ENCODE measurements around the gene MMGT1. TPM values are rescaled to one million over a fixed set of nuclear protein-coding genes. Genes with fewer than 3 reads are reported as not detected.

The MMGT1 gene
- total RNA-seq, 2 experiments from 2014 or later: 15.5 to 15.6 TPM

DNA sequence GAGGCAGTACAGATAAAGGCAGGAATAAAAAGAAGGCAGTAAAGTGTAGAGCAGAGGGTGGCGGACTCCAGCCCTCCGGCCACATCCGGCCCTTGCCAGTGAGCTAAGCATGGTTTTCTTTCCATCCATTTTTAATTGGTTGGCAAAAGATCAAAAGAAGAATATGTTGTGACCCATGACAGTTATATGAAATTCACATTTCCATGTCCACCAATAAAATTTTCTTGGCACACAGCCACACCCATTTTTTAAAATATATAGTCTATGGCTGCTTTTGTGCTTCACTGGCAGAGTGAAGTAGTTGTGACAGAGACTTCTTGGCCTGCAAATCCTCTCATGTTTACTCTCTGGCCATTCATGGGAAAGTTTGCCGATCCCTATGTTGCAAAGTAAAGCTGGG is 41.2 kb upstream of the MMGT1 start:
- no peaks in the 10 kb centered on the region for H3K9me3 Mint-ChIP-seq
- H3K27ac Mint-ChIP-seq: no peak overlapping the region
- no peaks in the 10 kb centered on the region for H3K4me1 Mint-ChIP-seq (ENCODE audit: low read depth)
- ChIA-PET CTCF (interaction anchor here (3.4 kb wide), 1 partner anchor 13 kb away, joined by 12 read pairs; no protein-coding TSS in a partner anchor), POLR2A (no interaction called here)
- no peak overlapping the region for H3K4me3 Mint-ChIP-seq
- intact Hi-C loops (cut with micrococcal nuclease): no loop called here
- no peaks in the 10 kb centered on the region for H3K27me3 Mint-ChIP-seq
- TF ChIP-seq, protein P1, sequence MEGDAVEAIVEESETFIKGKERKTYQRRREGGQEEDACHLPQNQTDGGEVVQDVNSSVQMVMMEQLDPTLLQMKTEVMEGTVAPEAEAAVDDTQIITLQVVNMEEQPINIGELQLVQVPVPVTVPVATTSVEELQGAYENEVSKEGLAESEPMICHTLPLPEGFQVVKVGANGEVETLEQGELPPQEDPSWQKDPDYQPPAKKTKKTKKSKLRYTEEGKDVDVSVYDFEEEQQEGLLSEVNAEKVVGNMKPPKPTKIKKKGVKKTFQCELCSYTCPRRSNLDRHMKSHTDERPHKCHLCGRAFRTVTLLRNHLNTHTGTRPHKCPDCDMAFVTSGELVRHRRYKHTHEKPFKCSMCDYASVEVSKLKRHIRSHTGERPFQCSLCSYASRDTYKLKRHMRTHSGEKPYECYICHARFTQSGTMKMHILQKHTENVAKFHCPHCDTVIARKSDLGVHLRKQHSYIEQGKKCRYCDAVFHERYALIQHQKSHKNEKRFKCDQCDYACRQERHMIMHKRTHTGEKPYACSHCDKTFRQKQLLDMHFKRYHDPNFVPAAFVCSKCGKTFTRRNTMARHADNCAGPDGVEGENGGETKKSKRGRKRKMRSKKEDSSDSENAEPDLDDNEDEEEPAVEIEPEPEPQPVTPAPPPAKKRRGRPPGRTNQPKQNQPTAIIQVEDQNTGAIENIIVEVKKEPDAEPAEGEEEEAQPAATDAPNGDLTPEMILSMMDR (IDR thresholded peaks at IDR 0.05): no peak
- H3K36me3 Mint-ChIP-seq (ENCODE audit: low read depth): peaks cover 14% of the 10 kb centered on the region
- DNase-seq (no peak), ATAC-seq (no peak)

DNA sequence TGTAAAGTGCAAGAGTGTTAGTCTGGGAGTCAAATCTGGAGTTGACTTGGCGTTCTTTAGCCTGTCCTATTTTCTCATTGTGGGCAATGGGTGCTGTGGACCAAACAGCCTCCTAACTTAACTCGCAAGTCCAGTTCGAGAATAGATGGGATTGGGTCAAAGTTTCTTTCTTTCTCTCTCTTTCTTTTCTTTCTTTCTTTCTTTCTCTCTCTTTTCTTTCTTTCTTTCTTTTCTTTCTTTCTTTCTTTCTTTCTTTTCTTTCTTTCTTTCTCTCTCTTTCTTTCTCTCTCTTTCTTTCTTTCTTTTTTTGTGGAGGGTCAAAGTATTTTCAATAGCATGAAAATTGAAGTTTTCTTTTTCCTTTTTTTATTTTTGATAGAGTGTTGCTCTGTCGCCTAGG is 14.5 kb upstream of the MMGT1 start:
- H3K4me3 Mint-ChIP-seq: no peak overlapping the region
- ATAC-seq (no peak), DNase-seq (no peak)
- TF ChIP-seq, protein P1 (IDR thresholded peaks at IDR 0.05): no peak
- ChIA-PET POLR2A (interaction anchor here (0.9 kb wide), 1 partner anchor 14 kb away, joined by 3 read pairs; the partner anchor contains the start of gene MMGT1), CTCF (interaction anchor here (1.7 kb wide), 1 partner anchor 12 kb away, joined by 5 read pairs; no protein-coding TSS in a partner anchor)
- peaks cover 2% of the 10 kb centered on the region for H3K36me3 Mint-ChIP-seq (ENCODE audit: low read depth)
- intact Hi-C loops (cut with micrococcal nuclease): no loop called here
- no peak overlapping the region for H3K27ac Mint-ChIP-seq
- H3K4me1 Mint-ChIP-seq (ENCODE audit: low read depth): peaks cover 48% of the 10 kb centered on the region
- no peaks in the 10 kb centered on the region for H3K9me3 Mint-ChIP-seq
- H3K27me3 Mint-ChIP-seq: no peaks in the 10 kb centered on the region

DNA sequence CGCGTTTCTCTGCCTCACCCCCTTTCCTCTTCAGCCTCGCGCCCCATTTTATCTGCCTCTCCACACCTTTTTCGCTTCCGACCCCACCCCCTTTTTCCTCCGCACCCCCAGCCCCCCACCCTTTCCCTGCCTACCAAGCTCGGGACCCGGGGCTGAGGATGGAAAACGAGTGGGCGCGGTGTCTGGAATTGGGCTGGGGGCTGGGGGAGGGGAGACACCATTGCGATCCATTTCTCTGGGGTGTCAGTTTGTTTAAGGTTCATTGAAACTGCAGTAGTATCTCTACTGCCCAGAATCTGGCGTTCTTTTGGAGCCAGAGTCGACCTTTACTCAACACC is 12.2 kb upstream of the MMGT1 start:
- H3K4me1 Mint-ChIP-seq (ENCODE audit: low read depth): peaks cover 54% of the 10 kb centered on the region
- CTCF ChIA-PET: no interaction called here
- no peaks in the 10 kb centered on the region for H3K9me3 Mint-ChIP-seq
- POLR2A ChIA-PET: interaction anchor here (3.1 kb wide), 1 partner anchor 11 kb away, joined by 14 read pairs; the partner anchor contains the start of gene MMGT1
- intact Hi-C loops (cut with micrococcal nuclease): no loop called here
- H3K27ac Mint-ChIP-seq: peak overlapping the region; percentile 76
- TF ChIP-seq, protein P1 (IDR thresholded peaks at IDR 0.05): no peak
- peaks cover 2% of the 10 kb centered on the region for H3K36me3 Mint-ChIP-seq (ENCODE audit: low read depth)
- H3K27me3 Mint-ChIP-seq: no peaks in the 10 kb centered on the region
- H3K4me3 Mint-ChIP-seq: peak overlapping the region; percentile 88
- ATAC-seq: no peak
- DNase-seq: no peak

DNA sequence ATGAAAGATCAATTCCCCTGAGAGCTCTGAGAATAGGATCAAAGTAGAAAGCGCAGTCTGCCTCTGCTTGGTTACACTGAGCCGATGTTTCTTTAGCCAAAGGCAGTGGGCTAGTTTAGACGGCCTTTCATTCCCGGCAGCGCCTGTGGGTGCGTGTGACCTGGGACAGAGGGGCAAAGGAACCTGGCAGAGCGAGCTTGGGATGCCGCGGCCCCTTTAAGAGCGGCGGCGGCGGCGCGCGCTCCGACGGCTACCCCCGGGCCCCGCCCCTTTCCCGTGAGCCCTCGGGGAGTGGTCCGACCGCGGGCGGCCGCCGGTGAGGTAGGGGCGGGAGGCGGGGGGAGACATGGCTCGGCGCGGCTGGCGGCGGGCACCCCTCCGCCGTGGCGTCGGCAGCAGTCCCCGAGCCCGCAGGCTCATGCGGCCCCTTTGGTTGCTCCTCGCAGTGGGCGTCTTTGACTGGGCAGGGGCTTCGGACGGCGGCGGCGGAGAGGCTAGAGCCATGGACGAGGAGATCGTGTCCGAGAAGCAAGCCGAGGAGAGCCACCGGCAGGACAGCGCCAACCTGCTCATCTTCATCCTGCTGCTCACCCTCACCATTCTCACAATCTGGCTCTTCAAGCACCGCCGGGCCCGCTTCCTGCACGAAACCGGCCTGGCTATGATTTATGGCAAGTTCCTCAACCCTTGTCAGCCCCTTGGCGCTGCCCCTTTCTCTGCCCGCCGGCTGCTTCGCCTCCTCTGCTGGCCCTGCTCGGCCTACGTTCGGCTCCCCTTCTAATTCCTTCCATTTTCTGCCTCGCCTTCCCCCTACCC is 11.6 kb upstream of the MMGT1 start, which contains the start of gene SLC9A6:
Gene SLC9A6, plus strand, starts transcription at position 279 of the 816 bp plus-strand sequence. Its CDS starts 224 bp downstream, at position 503.
- Mint-ChIP-seq H3K27ac (peak within 1 kb of the TSS; percentile 87), H3K4me1 (ENCODE audit: low read depth) (peaks cover 56% of the 10 kb centered on the region), H3K36me3 (ENCODE audit: low read depth) (peaks cover 2% of the 10 kb centered on the region), H3K9me3 (no peaks in the 10 kb centered on the region), H3K27me3 (no peaks in the 10 kb centered on the region), H3K4me3 (peak within 1 kb of the TSS; percentile 88)
- ATAC-seq (peak; percentile 84), DNase-seq (peak; percentile 70)
- ChIA-PET POLR2A (interaction anchor here (1.3 to 3.1 kb wide), 2 partner anchors 11 kb away, joined by 3 to 14 read pairs; partner anchors contain the start of gene MMGT1), CTCF (interaction anchor here (0.7 to 1.5 kb wide), 2 partner anchors 15 to 43 kb away, joined by 3 to 4 read pairs; no protein-coding TSS in a partner anchor)
- intact Hi-C loops (cut with micrococcal nuclease): no loop called here
- TF ChIP-seq, protein P1 (IDR thresholded peaks at IDR 0.05): no peak

DNA sequence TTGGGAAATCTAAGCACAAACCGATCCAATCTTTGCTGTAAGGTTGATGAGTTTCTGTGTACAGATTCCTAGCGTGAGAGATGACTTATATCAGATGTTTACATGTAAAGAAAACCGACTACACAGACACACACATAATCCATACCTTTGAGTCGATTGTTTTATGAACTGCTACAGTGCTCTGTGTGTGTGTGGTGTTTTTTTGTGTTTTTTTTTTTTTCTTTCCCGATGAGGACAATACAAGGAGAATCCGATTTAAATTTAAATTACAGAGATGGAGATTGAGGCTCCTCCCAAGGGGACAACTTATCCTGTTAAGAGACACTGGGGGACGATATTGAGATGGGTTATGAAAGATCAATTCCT is 11.0 kb upstream of the MMGT1 start:
- ChIA-PET POLR2A (interaction anchor here (1.3 to 3.1 kb wide), 2 partner anchors 10 to 12 kb away, joined by 3 to 14 read pairs; partner anchors contain the start of gene MMGT1), CTCF (interaction anchor here (0.7 to 1.5 kb wide), 2 partner anchors 15 to 43 kb away, joined by 3 to 4 read pairs; no protein-coding TSS in a partner anchor)
- Mint-ChIP-seq H3K4me1 (ENCODE audit: low read depth) (peaks cover 56% of the 10 kb centered on the region), H3K36me3 (ENCODE audit: low read depth) (peaks cover 2% of the 10 kb centered on the region), H3K9me3 (no peaks in the 10 kb centered on the region), H3K27ac (peak overlapping the region; percentile 87), H3K27me3 (no peaks in the 10 kb centered on the region), H3K4me3 (peak overlapping the region; percentile 88)
- TF ChIP-seq, protein P1 (IDR thresholded peaks at IDR 0.05): no peak
- no peak for DNase-seq
- intact Hi-C loops (cut with micrococcal nuclease): no loop called here
- peak; percentile 4 for ATAC-seq
